HG03457 (cell line): ENCODE measurements around the gene MSI2.

Experiments
- ATAC-seq: cut with Tn5 transposase; IDR thresholded peaks from one replicate; pipeline ENCODE4 v1.9.1; 2021; ENCODE audit warnings: moderate number of reproducible peaks; ENCODE audit not compliant: unreplicated experiment

MSI2 gene

DNA sequence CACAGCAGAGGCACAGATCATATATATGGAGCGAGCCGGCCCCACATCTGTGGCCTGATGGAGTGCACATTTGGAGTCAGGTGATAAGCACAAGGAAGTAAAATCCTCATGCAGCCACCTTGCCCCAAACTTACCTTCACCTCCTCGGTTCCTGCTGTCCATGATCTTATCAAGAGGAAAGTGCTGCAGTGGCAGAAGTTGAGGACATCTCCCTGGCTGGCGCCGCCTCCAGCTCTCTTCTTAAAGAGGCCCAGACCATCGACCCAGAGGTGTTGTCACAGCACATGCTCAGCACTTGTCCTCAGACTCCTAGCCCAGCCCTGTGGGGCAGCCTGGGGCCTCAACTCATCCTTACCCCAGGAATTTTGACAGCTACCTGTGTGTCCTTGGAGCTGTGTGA is 276.2 kb downstream of the MSI2 start:
- ATAC-seq: no peak

DNA sequence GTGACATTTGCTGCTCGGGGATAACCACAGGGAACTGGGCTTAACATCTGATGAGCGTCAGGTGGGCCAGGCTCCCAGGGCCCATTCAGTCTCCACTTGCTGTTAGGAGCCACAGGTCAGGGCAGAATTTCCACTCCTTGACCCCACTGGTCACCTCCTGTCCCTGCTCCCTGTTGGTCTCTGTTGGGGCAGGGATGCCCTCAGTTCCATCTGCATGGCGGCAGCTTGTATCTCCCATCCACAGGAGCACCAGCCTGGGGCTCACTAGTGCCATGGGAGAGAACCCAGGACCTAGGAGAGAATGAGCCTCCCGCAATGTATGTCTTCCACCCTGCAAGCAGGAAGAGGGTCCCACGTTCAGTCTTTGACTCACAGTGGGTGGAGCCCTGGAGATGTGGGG is 276.6 kb downstream of the MSI2 start:
- ATAC-seq: no peak

DNA sequence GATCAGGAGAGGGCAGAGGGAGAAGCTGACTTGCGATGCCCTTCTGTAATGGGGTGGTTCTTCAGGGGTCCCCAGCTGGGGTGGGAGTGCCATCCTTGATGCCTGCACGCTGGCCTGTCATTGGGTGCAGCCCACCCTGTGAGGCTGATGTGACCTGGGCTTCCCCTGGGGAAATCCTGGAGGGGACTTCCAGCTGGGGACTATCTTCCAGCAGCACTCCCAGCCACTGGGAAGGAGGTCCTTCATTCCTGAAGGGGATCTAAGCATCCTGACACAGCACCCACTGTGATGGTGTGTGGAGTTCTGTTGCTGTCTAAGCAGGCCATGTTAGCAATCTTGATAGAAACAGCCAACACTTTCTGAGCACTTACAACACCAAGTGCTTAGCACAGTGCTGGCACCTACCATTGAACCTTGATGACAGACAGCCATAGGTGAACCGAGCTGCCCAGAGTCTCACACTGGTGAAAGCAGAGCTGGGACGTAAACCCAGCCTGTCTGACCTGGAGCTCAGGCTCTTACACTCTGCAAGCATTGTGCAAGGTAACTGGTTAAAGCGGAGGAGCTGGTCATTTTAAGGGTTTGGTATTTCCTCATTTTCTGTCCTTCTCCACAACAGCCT is 277.5 kb downstream of the MSI2 start:
- no peak for ATAC-seq

DNA sequence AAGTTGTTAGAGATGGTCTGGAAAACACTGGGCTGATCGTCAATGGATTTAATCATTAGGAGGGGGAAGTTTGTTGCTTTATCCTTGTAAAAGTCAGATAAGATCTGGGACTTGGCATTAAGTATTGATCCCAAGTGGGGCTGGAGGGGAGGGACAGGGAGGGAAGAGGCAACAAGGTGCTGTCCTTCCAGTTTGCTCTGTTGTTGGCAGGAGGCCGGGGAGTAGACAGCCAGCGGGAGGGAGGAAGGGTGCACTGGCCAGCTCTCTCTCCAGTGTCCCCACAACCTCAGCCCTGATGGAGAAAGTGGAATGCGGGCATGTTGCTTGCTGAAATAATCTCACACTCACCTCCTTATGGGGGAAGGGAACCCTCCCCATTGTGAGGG is 278.5 kb downstream of the MSI2 start:
- no peak for ATAC-seq

DNA sequence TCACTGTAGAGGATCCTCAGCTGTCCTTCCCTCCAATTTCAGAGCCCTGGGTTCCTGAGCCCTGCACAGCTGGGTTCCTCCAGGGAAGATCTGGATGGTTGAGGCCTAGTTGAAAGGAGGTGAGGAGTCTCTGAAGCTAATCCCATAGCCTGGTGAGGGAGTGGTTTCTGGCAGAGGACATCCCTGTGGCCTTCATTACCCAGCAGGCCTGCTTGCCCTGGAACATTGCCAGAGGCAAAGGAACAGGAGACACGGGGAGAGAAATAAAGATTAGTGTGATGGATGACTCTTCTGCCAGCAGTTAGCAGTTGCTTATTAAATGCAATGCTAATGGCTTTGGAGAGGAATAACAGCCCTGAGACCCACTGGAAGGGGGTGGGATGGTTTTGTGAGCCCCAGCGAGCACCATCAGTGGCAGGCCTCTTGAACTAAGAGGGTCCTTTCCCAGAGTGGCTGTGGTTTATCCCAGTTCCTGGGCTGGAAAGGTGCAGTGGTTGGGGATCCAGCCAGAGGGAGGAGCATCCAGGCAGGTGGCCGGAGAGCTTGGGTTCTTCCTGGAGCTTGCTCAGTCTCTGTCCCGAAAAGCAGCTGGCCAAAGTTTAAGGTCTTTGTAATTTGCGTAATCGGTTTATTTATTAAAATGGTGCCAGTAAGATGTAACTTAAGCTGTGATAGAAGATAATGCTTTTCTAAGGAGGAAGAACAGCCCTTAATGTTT is 279.1 kb downstream of the MSI2 start:
- no peak for ATAC-seq

DNA sequence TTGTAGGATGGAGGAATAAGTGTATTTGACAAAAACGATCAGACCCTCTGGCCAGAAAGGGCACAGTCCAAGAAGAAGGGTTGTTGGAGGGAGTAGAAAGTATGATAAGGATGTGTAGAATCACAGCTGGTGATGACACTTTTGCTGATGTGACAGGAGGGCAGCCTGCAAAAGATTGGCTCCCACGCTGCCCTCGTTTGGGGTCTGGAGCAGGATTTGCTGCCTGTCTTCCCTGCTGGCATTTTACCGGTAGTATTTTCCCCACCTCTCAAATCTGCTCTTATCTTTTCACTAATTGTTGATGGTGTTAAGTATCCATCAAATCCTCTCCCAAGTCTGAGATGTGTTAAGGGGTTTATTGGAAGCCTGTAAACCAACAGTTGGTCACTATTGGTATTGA is 280.0 kb downstream of the MSI2 start:
- ATAC-seq: no peak

DNA sequence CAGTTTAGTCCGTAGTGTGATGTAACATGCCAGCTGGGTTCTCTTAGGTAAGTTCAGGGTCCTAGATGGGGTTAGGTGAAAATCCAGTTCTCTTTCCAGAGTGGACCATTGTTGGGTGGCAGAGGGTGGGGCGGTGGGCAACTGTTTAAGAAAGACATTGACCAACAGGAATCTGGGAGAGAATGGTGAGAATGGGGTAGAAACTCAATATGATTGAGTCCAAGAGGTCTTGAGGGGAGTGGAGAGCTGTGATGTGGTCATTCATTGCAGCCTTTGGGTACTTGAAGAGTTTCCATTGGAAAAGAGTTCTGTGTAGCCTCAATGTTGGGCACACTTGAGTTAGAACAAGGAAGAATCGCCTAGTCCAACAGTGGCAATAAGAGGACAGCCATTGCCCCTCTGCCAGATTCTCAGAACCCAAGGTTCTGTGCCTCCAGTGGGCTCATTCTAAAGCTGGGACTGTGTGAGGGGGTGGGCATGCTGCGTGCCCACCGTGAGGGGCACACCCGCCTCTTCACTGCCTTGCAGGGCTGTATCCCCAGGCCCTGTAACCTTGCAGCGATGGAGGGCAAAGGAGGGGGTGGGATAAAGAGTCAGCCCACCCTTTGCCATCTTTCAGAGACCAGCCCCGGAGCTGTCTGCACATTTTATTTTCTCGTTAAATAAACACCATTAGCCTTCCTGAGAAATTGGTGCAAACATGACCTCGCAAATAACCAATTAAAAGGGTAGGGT is 280.6 kb downstream of the MSI2 start:
- no peak for ATAC-seq

DNA sequence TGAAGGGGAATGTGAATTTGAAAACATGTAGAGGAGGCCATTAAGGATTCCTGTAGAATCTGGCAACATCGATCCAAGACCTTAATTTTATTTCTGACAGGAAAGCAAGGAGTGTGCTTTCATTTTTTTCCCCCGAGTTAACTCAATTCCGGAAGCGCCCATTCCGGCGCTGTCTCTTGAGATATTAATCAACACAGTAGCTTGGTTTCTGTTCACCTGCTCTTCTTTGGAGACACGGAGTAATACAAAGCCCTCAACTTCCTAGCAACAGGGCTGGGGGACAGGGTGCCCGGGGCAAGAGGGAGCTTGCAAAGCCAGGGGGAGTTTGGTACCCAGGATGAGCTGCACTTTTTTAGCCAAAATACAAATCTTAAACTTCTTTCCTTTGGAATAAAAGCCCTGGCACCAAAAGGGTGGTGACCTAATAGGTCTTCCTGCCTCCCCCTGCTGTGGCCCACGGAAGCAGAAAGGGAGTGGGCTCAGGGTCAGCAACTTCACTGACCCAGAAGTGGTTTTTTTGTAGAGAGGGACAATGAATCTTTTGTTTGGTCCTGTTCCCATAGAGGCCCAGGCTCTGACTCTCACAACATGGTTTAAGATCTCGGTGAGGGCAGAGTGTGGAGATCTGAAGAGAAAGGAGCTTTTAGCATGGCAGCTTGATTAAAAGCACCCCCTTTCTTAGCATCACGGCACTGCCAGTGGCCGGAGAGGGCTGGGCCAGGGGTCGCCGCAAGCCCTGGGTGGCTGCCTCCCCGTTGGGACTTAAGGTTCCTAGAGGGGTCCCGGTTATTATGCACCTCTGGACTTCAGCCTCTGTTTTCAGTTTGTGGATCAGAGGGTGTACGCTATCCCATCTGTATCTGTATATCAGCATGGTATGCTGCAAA is 281.4 kb downstream of the MSI2 start:
- no peak for ATAC-seq

DNA sequence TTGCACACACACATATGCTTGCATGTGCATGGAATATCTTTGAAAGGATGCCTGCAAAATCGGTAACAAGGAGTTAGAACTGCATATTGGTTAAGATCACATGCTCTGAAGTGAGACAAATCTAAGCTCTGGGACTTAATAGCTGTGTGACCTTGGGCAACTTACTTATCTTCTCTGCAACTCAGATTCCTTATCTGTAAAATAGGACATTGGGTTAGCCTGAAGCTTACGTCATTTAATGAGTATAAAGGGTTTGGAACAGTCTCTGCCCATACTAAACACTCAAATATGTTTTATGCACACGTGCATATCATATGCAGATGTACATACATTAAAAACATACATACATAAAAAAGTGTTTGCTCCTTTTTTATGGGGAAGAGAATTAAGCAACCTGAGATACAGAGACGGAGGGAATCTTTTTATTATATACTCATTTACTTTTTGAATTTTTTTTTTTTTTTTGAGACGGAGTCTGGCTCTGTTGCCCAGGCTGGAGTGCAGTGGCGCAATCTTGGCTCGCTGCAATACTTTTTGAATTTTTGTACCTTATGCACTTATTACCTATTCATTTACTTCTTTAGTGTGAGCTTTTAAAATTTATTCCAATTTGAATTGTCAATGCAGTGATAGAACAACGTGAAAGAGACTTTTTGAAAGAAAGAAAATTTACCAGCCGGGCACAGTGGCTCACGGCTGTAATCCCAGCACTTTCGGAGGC is 282.6 kb downstream of the MSI2 start:
- no peak for ATAC-seq

DNA sequence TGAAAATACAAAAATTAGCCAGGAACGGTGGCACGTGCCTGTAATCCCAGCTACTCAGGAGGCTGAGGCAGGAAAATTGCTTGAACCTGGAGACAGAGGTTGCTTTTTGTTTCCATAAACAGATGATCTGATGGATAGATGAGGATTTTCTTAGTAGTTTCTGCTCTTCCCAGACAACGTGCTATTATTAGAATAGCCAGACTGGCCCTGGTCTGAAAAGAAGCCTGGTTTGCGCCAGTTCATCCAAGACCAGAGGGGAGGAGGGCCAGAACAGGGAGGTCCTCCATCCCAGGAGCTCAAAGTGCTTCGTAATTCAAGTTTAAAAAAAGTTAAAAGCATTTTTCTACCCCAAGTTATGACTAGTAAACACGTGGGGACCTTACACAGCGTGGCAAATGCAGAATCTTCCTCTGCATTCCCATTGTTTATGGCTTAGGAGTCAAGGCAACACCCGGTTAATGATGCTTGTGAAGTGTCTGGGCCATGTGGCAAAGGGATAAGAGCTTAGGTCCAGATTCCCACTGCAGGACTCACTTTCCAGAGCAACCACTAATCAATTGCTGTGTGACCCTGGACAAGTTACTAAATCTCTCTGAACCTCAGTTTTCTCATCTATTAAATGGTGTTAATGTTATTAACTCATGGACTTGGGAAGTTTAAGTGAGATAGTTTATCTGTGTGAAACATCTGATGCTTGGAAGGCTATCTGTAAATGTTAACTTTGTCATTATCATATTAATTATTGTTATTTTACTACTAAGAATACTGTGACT is 283.4 kb downstream of the MSI2 start:
- no peak for ATAC-seq

DNA sequence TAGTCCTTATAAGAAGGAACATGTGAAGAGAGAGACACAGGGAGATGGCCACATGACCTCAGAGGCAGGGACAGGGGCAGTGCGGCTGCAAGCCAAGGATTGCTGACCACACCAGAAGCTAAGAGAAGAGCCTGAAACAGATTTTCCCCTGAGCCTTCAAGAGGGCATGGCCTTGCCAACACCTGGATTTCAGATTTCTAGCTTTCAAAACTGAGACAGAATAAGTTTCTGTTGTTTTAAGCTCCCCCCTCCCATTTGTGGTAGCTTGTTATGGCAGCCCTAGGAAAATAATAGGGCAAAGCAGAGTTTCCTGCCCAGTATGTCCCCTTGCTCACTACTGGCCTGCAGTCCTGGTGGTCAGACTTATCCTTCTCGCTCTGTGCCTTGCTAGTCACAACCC is 284.3 kb downstream of the MSI2 start:
- no peak for ATAC-seq

DNA sequence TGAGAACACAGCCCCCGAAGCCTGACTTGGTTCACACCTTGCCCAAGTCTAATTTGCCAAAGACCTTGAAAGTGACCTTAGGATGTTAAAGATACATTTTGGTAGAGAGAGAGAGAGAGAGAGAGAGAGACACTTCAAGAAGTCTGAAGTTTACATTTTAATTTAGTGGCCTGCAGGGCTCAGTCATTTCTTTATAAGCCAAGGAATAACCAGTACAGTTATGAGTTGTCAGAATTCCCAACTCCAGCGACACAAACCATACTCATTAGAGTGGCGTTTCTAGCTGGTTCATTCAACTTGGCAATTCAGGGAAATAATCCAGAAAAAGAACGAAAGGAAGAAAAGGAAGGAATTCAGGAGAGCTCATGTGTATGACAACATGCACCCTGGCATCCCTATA is 284.7 kb downstream of the MSI2 start:
- no peak for ATAC-seq

DNA sequence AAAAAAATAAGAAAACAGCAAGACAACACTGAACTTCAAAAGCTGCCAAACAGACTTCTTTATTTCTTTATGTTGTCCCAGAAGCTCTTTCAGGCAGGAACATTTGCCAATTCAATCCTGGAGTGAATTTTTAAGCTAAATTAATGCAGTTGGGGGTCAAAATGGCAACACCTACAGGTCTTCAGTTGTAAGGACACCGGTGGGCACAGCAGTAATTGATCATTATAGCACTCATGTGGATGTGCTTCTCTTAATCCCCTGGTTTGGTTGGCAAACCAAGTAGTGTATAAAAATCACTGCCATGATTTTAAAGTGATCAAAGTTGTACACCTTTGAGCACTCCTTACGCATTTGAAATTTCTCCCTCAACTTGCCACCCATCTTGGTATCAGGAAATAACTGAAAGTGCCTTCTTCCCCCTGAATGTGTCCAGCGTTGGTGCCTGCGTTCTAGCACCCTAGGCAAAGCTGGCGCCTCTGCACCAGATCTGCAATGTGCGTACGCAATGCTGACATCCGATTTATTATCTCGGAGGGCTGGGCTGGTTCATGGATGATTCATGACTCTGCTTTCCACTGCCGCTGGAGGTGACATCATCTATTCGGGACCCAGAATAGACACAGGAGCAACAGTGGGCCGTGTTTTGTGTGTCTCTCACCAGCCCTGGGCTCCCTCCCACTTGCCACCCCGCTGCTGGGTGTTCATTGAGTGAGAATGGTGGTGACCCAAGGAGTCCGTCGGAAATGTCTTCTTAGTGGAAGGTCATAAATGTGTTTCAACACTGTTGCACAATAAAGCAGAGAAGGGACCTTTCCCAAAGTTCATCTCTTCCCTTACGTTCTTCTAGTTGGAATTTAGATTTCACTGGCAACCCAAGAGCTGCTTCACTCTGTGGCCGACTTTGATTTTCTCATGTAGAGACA is 285.4 kb downstream of the MSI2 start:
- no peak for ATAC-seq

DNA sequence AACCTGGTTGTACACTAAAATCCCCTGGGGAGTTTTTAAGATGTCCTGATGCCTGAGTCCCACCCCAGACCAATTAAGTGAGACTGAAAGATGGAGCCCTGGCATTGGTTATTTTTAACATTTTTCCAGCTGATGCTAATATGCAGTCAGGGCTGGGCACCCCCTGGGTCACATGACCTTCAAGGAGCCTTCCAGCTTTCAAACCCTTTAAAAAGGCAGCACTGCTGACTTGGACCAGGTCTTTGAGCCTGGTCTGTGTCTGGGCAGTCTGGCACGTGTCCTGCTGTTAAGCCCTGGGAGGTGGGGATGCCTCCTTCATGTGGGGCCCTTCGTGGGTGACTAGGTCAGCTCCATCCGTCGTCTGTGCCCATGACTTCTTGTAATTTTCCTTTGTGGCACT is 286.2 kb downstream of the MSI2 start:
- ATAC-seq: no peak

DNA sequence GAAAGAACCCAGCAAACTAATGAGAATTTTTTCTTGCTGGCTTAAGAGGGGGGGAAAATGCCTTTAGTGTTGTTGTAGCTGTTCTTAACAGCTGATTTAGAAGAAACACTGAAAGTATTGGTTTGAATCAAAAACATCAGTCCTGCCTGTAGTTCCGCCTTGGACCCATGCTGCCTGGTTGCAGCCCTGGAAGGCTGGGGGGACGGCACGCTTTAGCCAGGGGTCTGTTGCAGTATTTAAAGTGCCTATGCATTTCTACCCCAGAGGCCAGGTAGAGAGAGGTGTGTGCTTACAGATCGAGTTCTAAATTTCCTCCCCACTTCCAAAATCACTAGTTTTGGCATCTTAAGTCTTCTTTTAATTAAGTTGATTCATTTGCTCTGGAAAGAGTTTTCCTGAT is 286.9 kb downstream of the MSI2 start:
- ATAC-seq: no peak

DNA sequence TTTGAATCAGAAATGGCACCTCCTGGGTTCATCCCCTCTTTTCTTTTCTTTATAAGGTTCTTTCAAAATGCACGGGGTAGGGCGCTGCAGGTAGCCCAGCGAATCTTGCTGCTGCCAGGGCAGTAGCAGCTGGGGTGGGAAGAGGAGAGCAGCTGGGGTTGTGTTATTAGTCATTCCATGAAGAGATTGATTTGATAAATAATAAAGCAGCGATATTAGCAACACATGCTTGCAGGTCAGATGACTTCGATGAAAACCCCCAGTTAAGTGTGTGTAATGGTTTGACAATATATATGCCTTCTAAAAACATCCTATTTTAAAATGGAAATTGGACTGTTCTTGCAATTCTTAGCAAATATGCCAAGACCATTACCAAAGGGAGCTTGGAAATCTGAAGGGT is 288.1 kb downstream of the MSI2 start:
- ATAC-seq: no peak

DNA sequence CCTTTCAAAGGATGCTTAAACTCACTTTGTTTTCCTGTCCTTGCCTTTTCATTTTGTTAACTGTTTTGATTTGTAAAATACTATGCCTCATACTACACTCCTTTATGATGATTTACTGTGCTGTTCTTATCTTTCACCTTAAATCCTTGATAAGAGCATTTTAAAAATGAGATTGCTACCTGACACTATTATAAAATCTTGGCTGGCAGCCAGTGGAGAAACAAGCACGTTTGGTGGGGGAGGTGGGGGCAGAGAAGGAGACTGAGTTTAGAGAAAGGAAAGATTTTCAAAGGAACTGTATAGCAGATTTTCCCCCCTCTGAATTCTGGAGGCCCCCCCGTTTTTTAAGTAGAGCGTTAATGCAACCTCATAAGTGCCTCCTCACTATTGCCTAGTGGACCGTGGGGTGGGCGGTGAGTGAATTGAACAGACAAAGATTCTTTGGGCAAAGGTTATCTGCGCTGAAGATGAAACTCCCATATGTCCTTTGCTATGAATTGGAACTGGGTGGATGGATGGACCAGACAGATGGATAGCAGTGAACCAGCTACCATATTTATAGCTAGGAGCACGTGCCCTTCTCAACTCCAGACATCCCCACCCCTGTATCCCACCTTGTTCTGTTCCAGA is 288.6 kb downstream of the MSI2 start:
- no peak for ATAC-seq

DNA sequence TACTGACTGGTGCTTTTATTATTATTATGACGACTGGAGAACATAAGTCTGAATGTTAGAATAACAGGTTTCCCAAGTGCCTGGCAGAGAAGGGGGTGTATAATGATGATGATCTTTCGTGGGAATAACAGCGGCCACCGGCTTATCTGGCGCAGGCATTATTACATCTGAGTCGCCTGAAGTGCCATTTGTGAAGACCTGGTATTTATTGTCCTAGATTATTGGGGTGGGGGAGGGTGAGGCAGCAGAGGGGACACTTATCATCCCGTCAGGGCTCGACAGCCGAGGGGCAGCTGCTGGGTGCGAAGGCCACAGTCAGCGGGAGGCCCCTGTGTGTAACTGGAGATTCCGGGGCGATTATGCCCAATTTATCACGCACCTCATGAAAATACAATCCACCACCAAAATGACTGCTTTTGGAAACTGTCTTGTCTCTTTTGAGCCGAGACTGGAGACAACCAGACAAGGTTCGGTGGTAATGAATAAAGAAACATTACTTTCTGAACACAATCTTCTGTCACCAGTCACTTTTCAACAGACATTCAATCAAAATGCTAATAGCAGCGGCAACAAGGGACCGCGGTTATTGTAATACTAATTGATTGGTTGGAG is 289.5 kb downstream of the MSI2 start:
- ATAC-seq: no peak
